ENCODE data around the gene CDV3.
"Not testable (repeated sequence)": the region's sequence is repeated elsewhere in the genome, so short reads cannot be mapped to it uniquely, and the experiment has no call there.

Gene CDV3

GRCh38 chr3:133549565-133549964 lies 23.9 kb upstream of the CDV3 start:
- Histone ChIP-seq H3K79me2 (ENCODE audit: insufficient read depth, low read depth) (no peaks in the 10 kb centered on the region), H3K27ac (peak overlapping the region; percentile 77), H3K4me1 (ENCODE audit: low read depth, poor library complexity, severe bottlenecking) (peaks cover 68% of the 10 kb centered on the region), H3K36me3 (ENCODE audit: insufficient read depth) (no peaks in the 10 kb centered on the region), H4K20me1 (ENCODE audit: insufficient read depth) (no peaks in the 10 kb centered on the region), H3K27me3 (ENCODE audit: insufficient read depth, low read depth) (no peaks in the 10 kb centered on the region), H3K4me2 (peak overlapping the region; percentile 79), H3K9ac (no peak overlapping the region; the same call in 1 of the 2 replicates), H2AFZ (ENCODE audit: low read depth) (peak overlapping the region; percentile 75; the same call in 1 of the 2 replicates), H3K4me3 (IDR thresholded peaks at IDR 0.05; ENCODE audit: insufficient read depth, low read depth, low read length) (peak overlapping the region; percentile 65)
- TF ChIP-seq, protein P1, sequence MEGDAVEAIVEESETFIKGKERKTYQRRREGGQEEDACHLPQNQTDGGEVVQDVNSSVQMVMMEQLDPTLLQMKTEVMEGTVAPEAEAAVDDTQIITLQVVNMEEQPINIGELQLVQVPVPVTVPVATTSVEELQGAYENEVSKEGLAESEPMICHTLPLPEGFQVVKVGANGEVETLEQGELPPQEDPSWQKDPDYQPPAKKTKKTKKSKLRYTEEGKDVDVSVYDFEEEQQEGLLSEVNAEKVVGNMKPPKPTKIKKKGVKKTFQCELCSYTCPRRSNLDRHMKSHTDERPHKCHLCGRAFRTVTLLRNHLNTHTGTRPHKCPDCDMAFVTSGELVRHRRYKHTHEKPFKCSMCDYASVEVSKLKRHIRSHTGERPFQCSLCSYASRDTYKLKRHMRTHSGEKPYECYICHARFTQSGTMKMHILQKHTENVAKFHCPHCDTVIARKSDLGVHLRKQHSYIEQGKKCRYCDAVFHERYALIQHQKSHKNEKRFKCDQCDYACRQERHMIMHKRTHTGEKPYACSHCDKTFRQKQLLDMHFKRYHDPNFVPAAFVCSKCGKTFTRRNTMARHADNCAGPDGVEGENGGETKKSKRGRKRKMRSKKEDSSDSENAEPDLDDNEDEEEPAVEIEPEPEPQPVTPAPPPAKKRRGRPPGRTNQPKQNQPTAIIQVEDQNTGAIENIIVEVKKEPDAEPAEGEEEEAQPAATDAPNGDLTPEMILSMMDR (conservative IDR thresholded peaks at IDR 0.05; ENCODE audit: low read depth, low read length): no peak

- peaks cover 48% of the 10 kb centered on the region for H3K4me1 ChIP-seq (ENCODE audit: low read depth, poor library complexity, severe bottlenecking)
- not testable (repeated sequence) for H3K4me3 ChIP-seq (IDR thresholded peaks at IDR 0.05; ENCODE audit: insufficient read depth, low read depth, low read length); H3K36me3 ChIP-seq (ENCODE audit: insufficient read depth); H3K79me2 ChIP-seq (ENCODE audit: insufficient read depth, low read depth); H3K27ac ChIP-seq; H2AFZ ChIP-seq (ENCODE audit: low read depth); H3K27me3 ChIP-seq (ENCODE audit: insufficient read depth, low read depth); H3K4me2 ChIP-seq; H3K9ac ChIP-seq; H4K20me1 ChIP-seq (ENCODE audit: insufficient read depth)
Measured at GRCh38 chr3:133551589-133551988, 21.9 kb upstream of the CDV3 start.

- H3K4me1 ChIP-seq (ENCODE audit: low read depth, poor library complexity, severe bottlenecking): peaks cover 10% of the 10 kb centered on the region
- no peak overlapping the region for H3K9ac ChIP-seq
- no peaks in the 10 kb centered on the region for H3K36me3 ChIP-seq (ENCODE audit: insufficient read depth)
- no peak overlapping the region for H2AFZ ChIP-seq (ENCODE audit: low read depth)
- no peaks in the 10 kb centered on the region for H3K27me3 ChIP-seq (ENCODE audit: insufficient read depth, low read depth)
- no peak overlapping the region for H3K4me3 ChIP-seq (IDR thresholded peaks at IDR 0.05; ENCODE audit: insufficient read depth, low read depth, low read length)
- no peaks in the 10 kb centered on the region for H4K20me1 ChIP-seq (ENCODE audit: insufficient read depth)
- H3K4me2 ChIP-seq: no peak overlapping the region
- H3K27ac ChIP-seq: no peak overlapping the region
- no peaks in the 10 kb centered on the region for H3K79me2 ChIP-seq (ENCODE audit: insufficient read depth, low read depth)
- TF ChIP-seq, protein P1 (conservative IDR thresholded peaks at IDR 0.05; ENCODE audit: low read depth, low read length): no peak
Measured at GRCh38 chr3:133561679-133562078, 11.8 kb upstream of the CDV3 start.

GRCh38 chr3:133562376-133562775 lies 11.1 kb upstream of the CDV3 start:
- TF ChIP-seq, protein P1 (conservative IDR thresholded peaks at IDR 0.05; ENCODE audit: low read depth, low read length): no peak
- Histone ChIP-seq H3K27me3 (ENCODE audit: insufficient read depth, low read depth) (no peaks in the 10 kb centered on the region), H3K4me2 (no peak overlapping the region), H3K4me3 (IDR thresholded peaks at IDR 0.05; ENCODE audit: insufficient read depth, low read depth, low read length) (no peak overlapping the region), H3K36me3 (ENCODE audit: insufficient read depth) (no peaks in the 10 kb centered on the region), H3K27ac (no peak overlapping the region), H3K4me1 (ENCODE audit: low read depth, poor library complexity, severe bottlenecking) (peaks cover 10% of the 10 kb centered on the region), H3K79me2 (ENCODE audit: insufficient read depth, low read depth) (no peaks in the 10 kb centered on the region), H2AFZ (ENCODE audit: low read depth) (no peak overlapping the region), H3K9ac (no peak overlapping the region), H4K20me1 (ENCODE audit: insufficient read depth) (no peaks in the 10 kb centered on the region)

- peaks cover 10% of the 10 kb centered on the region for H3K4me1 ChIP-seq (ENCODE audit: low read depth, poor library complexity, severe bottlenecking)
- no peaks in the 10 kb centered on the region for H3K36me3 ChIP-seq (ENCODE audit: insufficient read depth)
- H3K79me2 ChIP-seq (ENCODE audit: insufficient read depth, low read depth): no peaks in the 10 kb centered on the region
- H3K9ac ChIP-seq: no peak overlapping the region
- H3K27ac ChIP-seq: no peak overlapping the region
- TF ChIP-seq, protein P1 (conservative IDR thresholded peaks at IDR 0.05; ENCODE audit: low read depth, low read length): no peak
- H3K27me3 ChIP-seq (ENCODE audit: insufficient read depth, low read depth): no peaks in the 10 kb centered on the region
- H3K4me3 ChIP-seq (IDR thresholded peaks at IDR 0.05; ENCODE audit: insufficient read depth, low read depth, low read length): no peak overlapping the region
- H2AFZ ChIP-seq (ENCODE audit: low read depth): no peak overlapping the region
- H4K20me1 ChIP-seq (ENCODE audit: insufficient read depth): no peaks in the 10 kb centered on the region
- no peak overlapping the region for H3K4me2 ChIP-seq
Measured at GRCh38 chr3:133563186-133563591, 10.3 kb upstream of the CDV3 start.
